Parathyroid adenoma (tissue), 2 donors: ENCODE measurements around the gene RHNO1.

Experiments used
- H2AFZ ChIP-seq: fragments of 300-600 bp; sonication (generic); one replicate; pipeline ENCODE4 v1.7.0; 2017; ENCODE audit warnings: antibody characterized with exemption, mild to moderate bottlenecking
- H3K27ac ChIP-seq: fragments of 300-600 bp; sonication (generic); one replicate; pipeline ENCODE4 v1.7.0; 2017
- H3K27me3 ChIP-seq: fragments of 300-600 bp; sonication (generic); one replicate; pipeline ENCODE4 v1.7.0; 2017; ENCODE audit warnings: low read length; ENCODE audit not compliant: control insufficient read depth, insufficient read depth
- H3K36me3 ChIP-seq: fragments of 300-600 bp; sonication (generic); one replicate; pipeline ENCODE4 v1.7.0; 2017; ENCODE audit warnings: low read length; ENCODE audit not compliant: control insufficient read depth, insufficient read depth
- H3K4me1 ChIP-seq: fragments of 300-600 bp; sonication (generic); one replicate; pipeline ENCODE4 v1.7.0; 2017; ENCODE audit warnings: control low read depth
- H3K4me2 ChIP-seq: fragments of 300-600 bp; sonication (generic); one replicate; pipeline ENCODE4 v1.7.0; 2017; ENCODE audit warnings: low read length
- H3K4me3 ChIP-seq: fragments of 300-600 bp; sonication (generic); one replicate; pipeline ENCODE4 v1.7.0; 2017; ENCODE audit warnings: low read depth, low read length
- H3K79me2 ChIP-seq: fragments of 300-600 bp; sonication (generic); one replicate; pipeline ENCODE4 v1.7.0; 2017; ENCODE audit warnings: control low read depth
- H3K9ac ChIP-seq: fragments of 300-600 bp; sonication (generic); one replicate; pipeline ENCODE4 v1.7.0; 2017; ENCODE audit warnings: mild to moderate bottlenecking
- H3K9me3 ChIP-seq: fragments of 300-600 bp; sonication (generic); one replicate; pipeline ENCODE4 v1.7.0; 2017; ENCODE audit warnings: low read length; ENCODE audit not compliant: control insufficient read depth
- TF ChIP-seq, protein P1 (sequence below): fragments of 300-600 bp; sonication (generic); IDR thresholded peaks from one replicate; pipeline ENCODE4 v1.7.0; 2017; ENCODE audit warnings: antibody characterized with exemption, mild to moderate bottlenecking
- donor health status: primary hyperparathyroidism.

Gene RHNO1

DNA sequence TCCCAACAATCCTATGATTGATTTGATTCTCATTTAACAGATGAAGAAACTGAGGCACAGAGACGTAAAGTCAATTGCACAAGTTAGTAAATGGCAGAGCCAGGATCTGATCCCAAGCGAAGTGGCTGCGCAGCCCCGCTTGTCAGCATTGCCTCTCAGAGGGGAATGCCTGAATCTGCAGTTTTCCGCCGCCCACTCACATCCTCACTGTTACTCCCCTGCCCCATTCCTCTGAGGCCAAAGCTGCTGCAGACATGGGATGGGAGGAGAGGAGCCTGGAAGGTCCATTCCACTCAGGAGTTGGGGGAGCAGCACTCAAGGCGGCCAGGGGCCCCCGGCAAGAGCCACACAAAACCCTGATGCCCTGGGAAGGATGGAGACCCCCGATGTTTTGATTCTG, 43.2 kb upstream of the RHNO1 start:
- no peak overlapping the region for H3K4me3 ChIP-seq
- H3K9ac ChIP-seq, result no peak overlapping the region
- no peak overlapping the region for H3K4me2 ChIP-seq
- H2AFZ ChIP-seq, result no peak overlapping the region
- H3K27me3 ChIP-seq, result no peaks in the 10 kb centered on the region
- H3K9me3 ChIP-seq, result no peaks in the 10 kb centered on the region
- no peak overlapping the region for H3K27ac ChIP-seq
- no peaks in the 10 kb centered on the region for H3K36me3 ChIP-seq
- no peaks in the 10 kb centered on the region for H3K79me2 ChIP-seq
- TF ChIP-seq, protein P1, sequence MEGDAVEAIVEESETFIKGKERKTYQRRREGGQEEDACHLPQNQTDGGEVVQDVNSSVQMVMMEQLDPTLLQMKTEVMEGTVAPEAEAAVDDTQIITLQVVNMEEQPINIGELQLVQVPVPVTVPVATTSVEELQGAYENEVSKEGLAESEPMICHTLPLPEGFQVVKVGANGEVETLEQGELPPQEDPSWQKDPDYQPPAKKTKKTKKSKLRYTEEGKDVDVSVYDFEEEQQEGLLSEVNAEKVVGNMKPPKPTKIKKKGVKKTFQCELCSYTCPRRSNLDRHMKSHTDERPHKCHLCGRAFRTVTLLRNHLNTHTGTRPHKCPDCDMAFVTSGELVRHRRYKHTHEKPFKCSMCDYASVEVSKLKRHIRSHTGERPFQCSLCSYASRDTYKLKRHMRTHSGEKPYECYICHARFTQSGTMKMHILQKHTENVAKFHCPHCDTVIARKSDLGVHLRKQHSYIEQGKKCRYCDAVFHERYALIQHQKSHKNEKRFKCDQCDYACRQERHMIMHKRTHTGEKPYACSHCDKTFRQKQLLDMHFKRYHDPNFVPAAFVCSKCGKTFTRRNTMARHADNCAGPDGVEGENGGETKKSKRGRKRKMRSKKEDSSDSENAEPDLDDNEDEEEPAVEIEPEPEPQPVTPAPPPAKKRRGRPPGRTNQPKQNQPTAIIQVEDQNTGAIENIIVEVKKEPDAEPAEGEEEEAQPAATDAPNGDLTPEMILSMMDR, result no peak
- no peaks in the 10 kb centered on the region for H3K4me1 ChIP-seq

DNA sequence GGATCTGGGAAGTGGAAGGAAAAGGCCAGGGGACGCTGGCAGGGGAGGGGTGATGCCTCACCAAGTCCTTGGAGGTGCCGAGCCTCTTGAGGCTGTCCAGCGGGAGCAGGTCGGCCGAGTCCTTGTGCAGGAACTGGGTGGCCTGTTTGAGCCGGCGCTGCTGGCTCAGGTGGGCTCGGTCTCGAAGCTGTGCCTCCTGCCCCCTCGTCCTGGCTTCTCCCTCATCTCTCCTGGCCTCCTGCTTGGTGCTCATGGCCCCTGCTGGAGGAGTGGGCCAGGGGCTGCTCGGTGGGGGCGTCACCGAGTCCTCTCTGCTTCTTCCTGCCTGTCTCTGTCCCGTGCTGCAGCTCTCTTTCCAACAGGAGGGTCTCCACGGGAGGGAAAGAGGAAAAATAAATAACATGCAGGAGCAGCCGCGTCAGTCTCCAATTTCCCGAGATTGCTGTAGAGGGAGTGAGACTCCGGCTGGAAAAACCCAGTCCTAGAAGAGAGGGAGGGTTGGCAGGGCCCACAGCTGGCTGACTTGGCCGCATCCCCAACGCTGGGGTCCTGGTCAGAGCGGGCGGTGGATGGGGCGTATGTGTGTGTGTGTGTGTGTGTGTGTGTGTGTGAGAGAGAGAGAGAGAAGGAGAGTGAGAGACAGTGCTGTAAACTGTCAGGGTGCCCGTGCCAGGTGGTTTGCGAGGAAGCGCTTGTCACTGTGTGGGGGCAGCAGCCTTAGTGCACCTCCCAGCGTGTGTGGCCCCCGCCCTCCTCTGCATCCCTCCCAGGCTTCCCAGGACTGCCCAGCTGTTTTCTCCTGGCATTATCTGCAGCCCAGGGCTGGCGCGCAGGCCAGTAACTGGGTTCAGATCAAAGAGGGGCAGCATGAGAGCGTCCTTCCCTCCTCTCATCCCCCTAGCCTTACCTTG, 42.2 kb upstream of the RHNO1 start, which contains the start of gene NRIP2:
Gene NRIP2 (minus strand): TSS at position 455 of the 911 bp plus-strand sequence. CDS start 52 bp downstream, at position 403.
- Histone ChIP-seq H3K4me2 (no peak within 1 kb of the TSS), H3K9ac (no peak within 1 kb of the TSS), H3K4me3 (no peak within 1 kb of the TSS), H3K27ac (no peak within 1 kb of the TSS), H3K79me2 (no peaks in the 10 kb centered on the region), H2AFZ (no peak within 1 kb of the TSS), H3K4me1 (no peaks in the 10 kb centered on the region), H3K9me3 (no peaks in the 10 kb centered on the region), H3K36me3 (no peaks in the 10 kb centered on the region), H3K27me3 (no peaks in the 10 kb centered on the region)
- TF ChIP-seq, protein P1, result no peak

DNA sequence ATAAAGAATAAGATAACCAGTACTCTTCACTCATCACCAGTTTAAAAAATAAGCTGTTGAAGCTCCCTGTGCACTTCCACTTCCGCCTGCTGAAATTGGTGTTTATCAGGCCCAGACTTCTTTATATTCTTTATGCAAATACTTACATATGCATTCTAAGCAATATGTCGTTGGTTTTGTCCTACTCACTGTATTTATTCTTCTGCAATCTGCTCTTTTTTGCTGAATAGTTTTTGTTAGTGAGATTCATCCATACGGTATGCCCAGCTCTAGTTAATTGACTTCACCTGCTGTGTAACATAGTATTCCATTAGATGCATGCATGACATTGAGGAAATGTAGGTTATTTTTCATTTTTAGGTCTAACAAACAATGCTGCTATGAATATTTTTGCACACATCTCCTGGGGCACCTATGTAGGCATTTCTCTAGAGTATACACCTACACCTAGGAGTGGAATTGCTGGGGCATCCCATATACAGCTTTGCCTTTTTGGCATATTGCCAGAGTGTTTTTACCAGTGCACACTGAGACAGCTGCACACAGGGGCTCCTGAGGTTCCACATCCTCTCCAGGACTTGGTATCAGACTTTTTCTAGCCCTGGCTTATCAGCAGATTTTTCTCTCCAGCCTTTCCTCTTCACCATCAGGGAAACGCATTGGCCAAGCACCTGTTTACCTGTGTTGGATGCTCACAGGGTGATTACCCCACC, 41.2 kb upstream of the RHNO1 start:
- no peak overlapping the region for H3K27ac ChIP-seq

DNA sequence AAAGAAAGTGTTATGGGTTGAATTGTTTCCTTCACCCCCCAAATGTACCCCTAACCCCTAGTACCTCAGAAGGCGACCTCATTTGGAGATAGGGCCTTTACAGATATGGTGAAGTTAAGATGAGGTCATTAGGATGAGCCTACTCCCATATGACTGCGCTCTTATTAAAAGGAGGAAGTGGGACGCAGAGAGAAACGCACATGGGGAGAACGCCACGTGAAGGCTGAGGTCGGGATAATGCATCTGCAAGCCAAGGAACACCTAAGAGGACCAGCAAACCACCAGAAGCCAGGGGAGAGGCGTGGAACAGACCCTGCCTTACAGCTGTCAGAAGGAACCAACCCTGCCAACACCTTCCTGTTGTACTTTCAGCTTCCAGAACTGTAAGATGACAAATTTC, 40.4 kb upstream of the RHNO1 start:
- no peak overlapping the region for H2AFZ ChIP-seq
- H3K4me1 ChIP-seq, result no peaks in the 10 kb centered on the region
- TF ChIP-seq, protein P1, result no peak
- H3K27ac ChIP-seq, result no peak overlapping the region
- no peak overlapping the region for H3K9ac ChIP-seq
- no peaks in the 10 kb centered on the region for H3K27me3 ChIP-seq
- H3K79me2 ChIP-seq, result no peaks in the 10 kb centered on the region
- no peaks in the 10 kb centered on the region for H3K36me3 ChIP-seq
- H3K9me3 ChIP-seq, result no peaks in the 10 kb centered on the region
- H3K4me2 ChIP-seq, result no peak overlapping the region
- H3K4me3 ChIP-seq, result no peak overlapping the region

More for the DNA sequence above, 41.2 kb upstream of the RHNO1 start:
- no peaks in the 10 kb centered on the region for H3K36me3 ChIP-seq
- no peaks in the 10 kb centered on the region for H3K79me2 ChIP-seq
- no peaks in the 10 kb centered on the region for H3K27me3 ChIP-seq
- no peaks in the 10 kb centered on the region for H3K9me3 ChIP-seq
- H3K4me2 ChIP-seq, result no peak overlapping the region
- no peak overlapping the region for H3K9ac ChIP-seq
- TF ChIP-seq, protein P1, result no peak
- no peak overlapping the region for H2AFZ ChIP-seq
- no peak overlapping the region for H3K4me3 ChIP-seq
- H3K4me1 ChIP-seq, result no peaks in the 10 kb centered on the region
